Right forelimb (tissue), 1 donor: ENCODE measurements around the gene CAPZA2.
A peak's percentile ranks its signal among the peaks of the same experiment; 100 is the strongest.
"Not testable (repeated sequence)": the region's sequence is repeated elsewhere in the genome, so short reads cannot be mapped to it uniquely, and the experiment has no call there.

Experiments used
- DNase-seq: peaks from one replicate; pipeline ENCODE4 v3.0.0-alpha.2; 2018

The CAPZA2 gene

DNA sequence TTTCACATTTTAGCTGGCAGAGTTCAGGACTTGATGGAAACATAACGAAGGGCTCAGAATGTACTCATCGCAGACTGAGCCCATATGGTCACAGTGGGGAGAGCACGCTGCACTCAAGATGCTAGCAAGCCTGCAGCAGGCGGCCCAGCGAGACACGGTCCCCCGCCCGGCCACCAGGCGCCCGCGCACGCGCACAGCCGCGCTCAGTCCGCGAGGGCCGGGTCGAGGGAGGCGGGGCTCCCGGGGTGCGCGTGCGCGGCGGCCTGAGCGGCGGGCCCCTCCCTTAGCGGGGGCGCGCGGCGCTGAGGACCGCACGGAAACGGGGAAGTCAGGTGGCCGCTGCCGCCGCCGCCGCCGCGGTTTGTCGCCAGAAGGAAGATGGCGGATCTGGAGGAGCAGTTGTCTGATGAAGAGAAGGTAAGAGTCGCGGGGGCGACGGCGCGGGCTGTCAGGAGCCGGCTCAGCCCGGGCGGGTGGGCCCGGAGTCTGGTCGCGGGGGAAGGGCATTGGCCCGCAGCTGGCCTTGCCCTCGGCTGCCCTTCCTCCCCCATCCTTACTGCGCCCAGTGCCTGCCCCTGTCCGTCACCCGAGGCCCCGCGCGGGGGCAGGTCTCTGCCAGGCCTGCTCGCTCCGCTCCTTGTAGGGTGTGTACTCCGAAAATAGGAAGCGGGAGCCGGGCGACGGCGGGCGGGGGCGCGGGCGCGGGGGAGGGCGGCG is at the start of gene CAPZA2:
CAPZA2 (plus strand) TSS at position 354 of the 717 bp plus-strand sequence; CDS start at position 379, 25 bp downstream.
- peak; percentile 96 for DNase-seq

DNA sequence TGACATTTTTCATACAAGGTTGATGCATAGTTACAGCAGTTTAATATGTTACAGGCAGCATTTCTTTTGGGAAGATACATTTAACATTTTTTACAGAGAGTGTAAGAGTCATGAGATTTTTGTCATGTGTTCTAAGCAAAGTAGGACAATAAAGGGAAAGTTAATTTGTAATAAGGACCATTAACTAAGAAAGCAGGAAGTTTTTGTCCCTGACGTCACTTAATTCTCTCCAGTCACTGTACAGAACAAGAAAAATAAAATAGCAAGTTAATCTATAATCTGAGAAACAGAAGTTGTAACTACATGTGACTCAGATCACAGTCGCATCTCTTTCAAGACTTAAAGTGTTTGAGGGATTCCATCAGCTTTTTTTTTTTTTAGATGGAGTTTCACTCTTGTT is 49.5 kb upstream of the CAPZA2 start:
- no peak for DNase-seq

DNA sequence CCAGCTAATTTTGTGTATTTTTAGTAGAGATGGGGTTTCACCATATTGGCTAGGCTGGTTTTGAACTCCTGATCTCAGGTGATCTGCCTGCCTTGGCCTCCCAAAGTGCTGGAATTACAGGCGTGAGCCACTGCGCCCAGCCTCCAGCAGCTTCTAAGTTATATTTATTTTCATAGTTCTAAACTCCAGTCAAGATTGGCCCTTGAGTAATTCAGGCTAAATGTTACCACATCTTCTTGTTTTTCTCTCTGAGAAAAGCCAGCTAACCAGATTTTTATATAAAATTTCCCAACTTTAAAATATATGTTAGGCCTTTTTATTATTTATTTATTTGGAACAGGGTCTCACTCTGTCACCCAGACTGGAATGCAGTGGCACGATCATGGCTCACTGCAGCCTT is 49.0 kb upstream of the CAPZA2 start:
- not testable (repeated sequence) for DNase-seq

DNA sequence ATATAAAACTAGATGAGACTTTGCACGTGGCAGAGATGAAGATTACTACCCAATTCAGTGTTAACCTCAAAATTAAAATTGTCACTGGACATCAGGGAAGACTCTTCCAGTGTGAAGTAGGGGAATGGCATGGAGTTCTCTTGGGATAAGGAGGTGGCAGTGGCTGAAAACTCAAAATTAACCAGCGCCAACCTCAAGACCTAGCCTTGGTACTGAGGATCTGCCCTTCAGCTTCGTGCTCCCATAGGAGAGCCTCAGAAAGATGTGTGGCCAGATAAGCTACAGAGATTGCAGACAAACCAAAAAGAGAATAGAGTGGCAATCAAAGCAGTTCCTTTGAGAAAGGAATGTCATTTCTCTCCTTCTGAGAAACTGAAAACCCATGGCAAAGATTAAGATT is 47.3 kb upstream of the CAPZA2 start:
- no peak for DNase-seq

- DNase-seq, result no peak
Observed at GRCh38 chr7:116820149-116820548, 42.2 kb upstream of the CAPZA2 start.

GRCh38 chr7:116821647-116822046 is 40.7 kb upstream of the CAPZA2 start:
- not testable (repeated sequence) for DNase-seq

- no peak for DNase-seq
Observed at GRCh38 chr7:116824449-116824848, 37.9 kb upstream of the CAPZA2 start.

- no peak for DNase-seq
Observed at GRCh38 chr7:116828281-116828680, 34.1 kb upstream of the CAPZA2 start.

- DNase-seq, result no peak
Observed at GRCh38 chr7:116829041-116829440, 33.3 kb upstream of the CAPZA2 start.

GRCh38 chr7:116829493-116829892 is 32.9 kb upstream of the CAPZA2 start:
- no peak for DNase-seq

- DNase-seq, result no peak
Observed at GRCh38 chr7:116832692-116833091, 29.7 kb upstream of the CAPZA2 start.

- no peak for DNase-seq
Observed at GRCh38 chr7:116834815-116835504, 27.4 kb upstream of the CAPZA2 start.

GRCh38 chr7:116836048-116836447 is 26.3 kb upstream of the CAPZA2 start:
- DNase-seq, result no peak

DNA sequence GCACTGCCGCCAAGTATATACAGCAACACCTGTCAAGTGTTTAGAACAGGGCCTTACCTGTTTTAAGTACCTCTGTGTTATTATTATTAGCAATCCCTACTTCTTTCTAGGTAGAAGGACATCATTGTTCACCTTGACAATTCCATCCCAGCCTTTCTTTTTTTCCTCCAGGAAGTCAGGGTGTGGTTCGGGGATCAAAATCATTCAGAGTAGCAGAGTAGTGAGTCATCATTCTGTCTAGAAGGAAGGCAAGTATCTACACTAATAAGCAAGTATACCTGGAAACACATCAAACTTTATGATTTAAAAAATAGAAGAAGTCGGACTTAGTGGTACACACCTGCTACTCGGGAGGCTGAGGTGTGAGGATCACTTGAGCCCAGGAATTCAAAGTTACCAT is 25.5 kb upstream of the CAPZA2 start:
- no peak for DNase-seq

GRCh38 chr7:116837586-116837985 is 24.8 kb upstream of the CAPZA2 start:
- DNase-seq, result no peak

DNA sequence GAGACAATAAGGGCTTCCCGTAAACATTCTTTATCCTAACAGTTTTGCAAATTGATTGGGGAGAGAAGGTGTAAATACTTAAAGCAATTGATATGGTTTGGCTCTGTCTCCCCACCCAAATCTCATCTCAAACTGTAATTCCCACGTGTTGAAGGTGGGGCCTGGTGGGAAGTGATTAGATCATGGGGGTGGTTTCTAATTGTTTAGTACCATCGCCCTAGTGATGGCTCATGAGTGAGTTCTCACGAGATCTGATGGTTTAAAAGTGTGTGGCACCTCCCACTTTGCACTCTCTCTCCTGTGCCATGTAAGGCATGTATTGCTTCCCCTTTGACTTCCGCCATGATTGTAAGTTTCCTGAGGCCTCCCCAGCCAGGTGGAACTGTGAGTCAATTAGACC is 22.1 kb upstream of the CAPZA2 start:
- no peak for DNase-seq

- DNase-seq, result no peak
Observed at GRCh38 chr7:116842371-116842770, 20.0 kb upstream of the CAPZA2 start.

GRCh38 chr7:116843378-116843777 is 19.0 kb upstream of the CAPZA2 start:
- DNase-seq, result no peak

DNA sequence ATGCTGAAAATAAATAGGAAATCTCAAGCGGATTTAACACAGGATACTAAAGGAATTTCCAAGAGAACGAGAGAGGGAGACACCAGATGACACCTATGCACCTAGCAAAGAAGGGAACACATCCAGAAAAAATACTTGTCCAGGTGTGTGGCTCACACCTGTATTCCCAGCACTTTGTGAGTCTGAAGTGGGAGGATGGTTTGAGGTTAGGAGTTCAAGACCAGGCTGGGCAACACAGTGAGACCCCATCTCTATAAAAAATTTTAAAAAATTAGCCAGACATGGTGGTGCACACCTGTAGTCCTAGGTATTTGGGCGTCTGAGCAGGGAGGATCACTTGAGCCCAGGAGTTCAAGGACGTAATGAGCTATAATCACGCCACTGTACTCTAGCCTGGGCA is 11.2 kb upstream of the CAPZA2 start:
- DNase-seq, result no peak

- no peak for DNase-seq
Observed at GRCh38 chr7:116851671-116852070, 10.7 kb upstream of the CAPZA2 start.

GRCh38 chr7:116854132-116854531 is 8.3 kb upstream of the CAPZA2 start:
- no peak for DNase-seq

GRCh38 chr7:116857052-116857451 is 5.3 kb upstream of the CAPZA2 start:
- no peak for DNase-seq

DNA sequence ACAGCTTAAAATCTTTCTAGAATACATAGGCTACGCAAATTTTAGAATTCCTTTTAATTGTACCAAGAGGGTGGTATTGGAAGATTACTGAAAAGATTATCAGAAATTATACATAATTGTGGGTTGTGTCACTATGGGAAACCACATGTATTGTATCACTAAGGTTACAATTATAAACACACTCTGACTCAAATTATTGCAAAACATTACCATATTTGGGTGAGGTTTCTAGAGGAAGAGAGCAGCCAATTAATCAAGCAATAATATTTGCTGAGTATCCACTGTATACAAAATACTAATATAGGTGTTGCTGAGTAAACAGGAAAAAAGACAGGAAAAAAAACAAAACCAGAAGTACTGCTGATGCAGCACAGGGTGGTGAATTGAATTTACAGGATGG is 3.1 kb upstream of the CAPZA2 start:
- no peak for DNase-seq

DNA sequence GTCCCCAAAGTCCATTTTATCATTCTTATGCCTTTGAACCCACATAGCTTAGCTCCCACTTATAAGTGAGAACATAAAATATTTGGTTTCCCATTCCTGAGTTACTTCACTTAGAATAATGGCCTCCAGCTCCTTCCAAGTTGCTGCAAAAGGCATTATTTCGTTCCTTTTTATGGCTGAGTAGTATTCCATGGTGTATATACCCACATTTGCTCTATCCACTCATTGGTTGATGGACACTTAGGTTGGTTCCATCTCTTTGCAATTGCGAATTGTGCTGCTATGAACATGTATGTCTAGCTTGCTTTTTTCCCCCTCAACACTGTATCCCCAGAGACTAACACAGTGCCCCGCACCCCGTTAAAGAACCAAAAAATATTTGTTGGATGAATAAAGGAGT is 670 bp upstream of the CAPZA2 start:
- DNase-seq, result no peak
